ENCODE measurements around the gene CSF3R. TPM values are rescaled to one million over a fixed set of nuclear protein-coding genes. Genes with fewer than 3 reads are reported as not detected.

CSF3R gene
- total and polyA plus RNA-seq, 9 of the 15 experiments (the other 6 are each of a cell fraction or from before 2014, with no cell fraction given), result 0.21 to 0.86 (median 0.40) TPM; not detected in 1

GRCh38 chr1:36524359-36525062 lies 41.8 kb upstream of the CSF3R start:
- Histone ChIP-seq H3K4me1 (replicated peaks in 1 of 2; ENCODE audit: control insufficient read depth in 2 of 2, insufficient read depth in 2 of 2, low read length in 2 of 2) (peaks cover 3 to 4% of the 10 kb centered on the region in 2 experiments; a peak in 3 of 5 replicates), H3K36me3 (ENCODE audit: control insufficient read depth, insufficient read depth, low read length) (no peaks in the 10 kb centered on the region), H3K4me2 (ENCODE audit: insufficient read depth, low read length) (no peak overlapping the region), H3K79me2 (ENCODE audit: control insufficient read depth, insufficient read depth, low read length) (no peaks in the 10 kb centered on the region), H3K4me3 (no peak overlapping the region), H3K27me3 (ENCODE audit: control insufficient read depth in 2 of 2, insufficient read depth in 2 of 2, low read length in 2 of 2) (peaks cover 0 to 8% of the 10 kb centered on the region in 2 experiments; a peak in 3 of 5 replicates), H2AFZ (ENCODE audit: low read depth, low read length) (peak overlapping the region; percentile 46), H3K9ac (ENCODE audit: insufficient read depth in 1 of 2, low read depth in 2 of 2, low read length in 2 of 2) (no peak overlapping the region), H3K9me3 (replicated peaks; ENCODE audit: control insufficient read depth, insufficient read depth, low read depth, low read length) (no peaks in the 10 kb centered on the region), H3K9me1 (ENCODE audit: control insufficient read depth, insufficient read depth, low read length) (no peaks in the 10 kb centered on the region), H3K27ac (ENCODE audit: extremely low read depth, low read depth, low read length) (no peak overlapping the region), H4K20me1 (replicated peaks; ENCODE audit: control insufficient read depth, insufficient read depth, low read length) (no peaks in the 10 kb centered on the region)
- intact Hi-C loops (cut with micrococcal nuclease) (no loop called here), in situ Hi-C loops (cut with MboI) (no loop called here)
- no peak for ATAC-seq
- WGBS (ENCODE audit: insufficient coverage, low coverage, missing lambda C conversion rate), result 49% methylated on average over 16 of the region's 16 CpGs
- peak; percentile 45; the same call in 1 of the 2 replicates for TF ChIP-seq BHLHE40 (IDR thresholded peaks at IDR 0.05; ENCODE audit: low read length)
- no peak for TF ChIP-seq PREB (CRISPR knock-in tag; IDR thresholded peaks at IDR 0.05)
- TF ChIP-seq, protein P1, sequence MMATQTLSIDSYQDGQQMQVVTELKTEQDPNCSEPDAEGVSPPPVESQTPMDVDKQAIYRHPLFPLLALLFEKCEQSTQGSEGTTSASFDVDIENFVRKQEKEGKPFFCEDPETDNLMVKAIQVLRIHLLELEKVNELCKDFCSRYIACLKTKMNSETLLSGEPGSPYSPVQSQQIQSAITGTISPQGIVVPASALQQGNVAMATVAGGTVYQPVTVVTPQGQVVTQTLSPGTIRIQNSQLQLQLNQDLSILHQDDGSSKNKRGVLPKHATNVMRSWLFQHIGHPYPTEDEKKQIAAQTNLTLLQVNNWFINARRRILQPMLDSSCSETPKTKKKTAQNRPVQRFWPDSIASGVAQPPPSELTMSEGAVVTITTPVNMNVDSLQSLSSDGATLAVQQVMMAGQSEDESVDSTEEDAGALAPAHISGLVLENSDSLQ (IDR thresholded peaks at IDR 0.05), result peak; percentile 42
- TF ChIP-seq, protein P2, sequence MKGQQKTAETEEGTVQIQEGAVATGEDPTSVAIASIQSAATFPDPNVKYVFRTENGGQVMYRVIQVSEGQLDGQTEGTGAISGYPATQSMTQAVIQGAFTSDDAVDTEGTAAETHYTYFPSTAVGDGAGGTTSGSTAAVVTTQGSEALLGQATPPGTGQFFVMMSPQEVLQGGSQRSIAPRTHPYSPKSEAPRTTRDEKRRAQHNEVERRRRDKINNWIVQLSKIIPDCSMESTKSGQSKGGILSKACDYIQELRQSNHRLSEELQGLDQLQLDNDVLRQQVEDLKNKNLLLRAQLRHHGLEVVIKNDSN (CRISPR knock-in tag; IDR thresholded peaks at IDR 0.05), result peak; percentile 55; the same call in 1 of the 2 replicates
- peak; percentile 40; the same call in 1 of the 2 replicates for TF ChIP-seq USF2 (CRISPR knock-in tag; IDR thresholded peaks at IDR 0.05)
- no peak for TF ChIP-seq ZNF165 (CRISPR knock-in tag; IDR thresholded peaks at IDR 0.05; ENCODE audit: borderline replicate concordance)
- BruUV-seq (replicated peaks), result no TSS peak
- ChIA-PET POLR2A (interaction anchor here (1.2 kb wide), 1 partner anchor 29 kb away, joined by 3 read pairs; no protein-coding TSS in a partner anchor), CTCF (ENCODE audit: low intra/inter-chr PET ratio) (no interaction called here)
- no peak for FAIRE-seq
- no peak for DNase-seq (ENCODE audit: extremely low read depth in 1 of 4, low spot score in 3 of 4)

Measured in K562 (cell line).